HG03378 (cell line): ENCODE results near the gene HLA-DOA.

Source experiments
- ATAC-seq: cut with Tn5 transposase; IDR thresholded peaks from one replicate; pipeline ENCODE4 v1.9.1; 2021; ENCODE audit warnings: mild to moderate bottlenecking, moderate library complexity; ENCODE audit not compliant: unreplicated experiment

The HLA-DOA gene

GRCh38 chr6:33008944-33009861 is at the start of gene HLA-DOA:
Gene HLA-DOA, minus strand, starts transcription at chr6:33009591.
- ATAC-seq, result peak; percentile 83

GRCh38 chr6:33057222-33058150 is 48.1 kb upstream of the HLA-DOA start:
- ATAC-seq, result no peak

- no peak for ATAC-seq
Observed at GRCh38 chr6:33053230-33053629, 43.8 kb upstream of the HLA-DOA start.

- ATAC-seq, result no peak
Observed at GRCh38 chr6:33052627-33053026, 43.2 kb upstream of the HLA-DOA start.

GRCh38 chr6:33050014-33050810 is 40.8 kb upstream of the HLA-DOA start:
- ATAC-seq, result no peak

GRCh38 chr6:33049323-33050013 is 40.1 kb upstream of the HLA-DOA start:
- ATAC-seq, result no peak

- no peak for ATAC-seq
Observed at GRCh38 chr6:33040157-33040556, 30.8 kb upstream of the HLA-DOA start.

GRCh38 chr6:33036535-33036934 is 27.1 kb upstream of the HLA-DOA start:
- ATAC-seq, result no peak

GRCh38 chr6:33034554-33034953 is 25.2 kb upstream of the HLA-DOA start:
- ATAC-seq, result no peak

GRCh38 chr6:33030245-33030644 is 20.9 kb upstream of the HLA-DOA start:
- ATAC-seq, result no peak

GRCh38 chr6:33029328-33030184 is 20.2 kb upstream of the HLA-DOA start:
- peak; percentile 72 for ATAC-seq

- no peak for ATAC-seq
Observed at GRCh38 chr6:33028220-33028849, 18.9 kb upstream of the HLA-DOA start.

GRCh38 chr6:33024521-33024920 is 15.1 kb upstream of the HLA-DOA start:
- ATAC-seq, result no peak

- ATAC-seq, result no peak
Observed at GRCh38 chr6:33023536-33023935, 14.1 kb upstream of the HLA-DOA start.

- no peak for ATAC-seq
Observed at GRCh38 chr6:33021917-33022316, 12.5 kb upstream of the HLA-DOA start.

- peak; percentile 2 for ATAC-seq
Observed at GRCh38 chr6:33019372-33019771, 10.0 kb upstream of the HLA-DOA start.

GRCh38 chr6:33018904-33019303 is 9.5 kb upstream of the HLA-DOA start:
- ATAC-seq, result peak; percentile 65

GRCh38 chr6:33018418-33018817 is 9.0 kb upstream of the HLA-DOA start:
- ATAC-seq, result no peak
